Ishikawa (cell line): ENCODE data around the gene MYO1B.

ENCODE experiments used
- CREB1 ChIP-seq: IDR thresholded peaks from 2 replicates; pipeline ENCODE4 v1.6.1; 2012; ENCODE audit warnings: low read depth
- EGR1 ChIP-seq: IDR thresholded peaks from 2 replicates; pipeline ENCODE4 v1.6.1; 2012
- EP300 ChIP-seq: IDR thresholded peaks from 2 replicates; pipeline ENCODE4 v1.6.1; 2012; ENCODE audit warnings: borderline replicate concordance
- MAX ChIP-seq: IDR thresholded peaks from 2 replicates; pipeline ENCODE4 v1.6.1; 2012
- TAF1 ChIP-seq: IDR thresholded peaks from 2 replicates; pipeline ENCODE4 v1.6.1; 2012; ENCODE audit warnings: low read depth, mild to moderate bottlenecking

- TF ChIP-seq MAX = no peak
- TF ChIP-seq EGR1 = no peak
- TF ChIP-seq EP300 = no peak
- no peak for TF ChIP-seq TAF1
- TF ChIP-seq CREB1 = no peak
Observed at GRCh38 chr2:191427031-191427430, 181.8 kb downstream of the MYO1B start.
